IPS-15b (cell line): ENCODE measurements around the gene KIAA1217.

Experiments used
- H3K27me3 ChIP-seq: one replicate; pipeline ENCODE4 v1.6.1; 2013; ENCODE audit warnings: low read length; ENCODE audit not compliant: control insufficient read depth, insufficient read depth
- H3K36me3 ChIP-seq: one replicate; pipeline ENCODE4 v1.6.1; 2013; ENCODE audit warnings: low read length; ENCODE audit not compliant: control insufficient read depth, insufficient read depth
- H3K4me1 ChIP-seq: one replicate; pipeline ENCODE4 v1.6.1; 2013; ENCODE audit warnings: mild to moderate bottlenecking, low read length; ENCODE audit not compliant: control insufficient read depth, insufficient read depth
- H3K4me3 ChIP-seq: one replicate; pipeline ENCODE4 v1.5.1; 2013; ENCODE audit warnings: low read depth, low read length
- H3K9ac ChIP-seq: one replicate; pipeline ENCODE4 v1.6.1; 2013; ENCODE audit warnings: low read depth, mild to moderate bottlenecking, low read length
- H3K9me3 ChIP-seq: one replicate; pipeline ENCODE4 v1.6.1; 2013; ENCODE audit warnings: mild to moderate bottlenecking, low read length; ENCODE audit not compliant: control insufficient read depth, insufficient read depth

Gene KIAA1217, protein sequence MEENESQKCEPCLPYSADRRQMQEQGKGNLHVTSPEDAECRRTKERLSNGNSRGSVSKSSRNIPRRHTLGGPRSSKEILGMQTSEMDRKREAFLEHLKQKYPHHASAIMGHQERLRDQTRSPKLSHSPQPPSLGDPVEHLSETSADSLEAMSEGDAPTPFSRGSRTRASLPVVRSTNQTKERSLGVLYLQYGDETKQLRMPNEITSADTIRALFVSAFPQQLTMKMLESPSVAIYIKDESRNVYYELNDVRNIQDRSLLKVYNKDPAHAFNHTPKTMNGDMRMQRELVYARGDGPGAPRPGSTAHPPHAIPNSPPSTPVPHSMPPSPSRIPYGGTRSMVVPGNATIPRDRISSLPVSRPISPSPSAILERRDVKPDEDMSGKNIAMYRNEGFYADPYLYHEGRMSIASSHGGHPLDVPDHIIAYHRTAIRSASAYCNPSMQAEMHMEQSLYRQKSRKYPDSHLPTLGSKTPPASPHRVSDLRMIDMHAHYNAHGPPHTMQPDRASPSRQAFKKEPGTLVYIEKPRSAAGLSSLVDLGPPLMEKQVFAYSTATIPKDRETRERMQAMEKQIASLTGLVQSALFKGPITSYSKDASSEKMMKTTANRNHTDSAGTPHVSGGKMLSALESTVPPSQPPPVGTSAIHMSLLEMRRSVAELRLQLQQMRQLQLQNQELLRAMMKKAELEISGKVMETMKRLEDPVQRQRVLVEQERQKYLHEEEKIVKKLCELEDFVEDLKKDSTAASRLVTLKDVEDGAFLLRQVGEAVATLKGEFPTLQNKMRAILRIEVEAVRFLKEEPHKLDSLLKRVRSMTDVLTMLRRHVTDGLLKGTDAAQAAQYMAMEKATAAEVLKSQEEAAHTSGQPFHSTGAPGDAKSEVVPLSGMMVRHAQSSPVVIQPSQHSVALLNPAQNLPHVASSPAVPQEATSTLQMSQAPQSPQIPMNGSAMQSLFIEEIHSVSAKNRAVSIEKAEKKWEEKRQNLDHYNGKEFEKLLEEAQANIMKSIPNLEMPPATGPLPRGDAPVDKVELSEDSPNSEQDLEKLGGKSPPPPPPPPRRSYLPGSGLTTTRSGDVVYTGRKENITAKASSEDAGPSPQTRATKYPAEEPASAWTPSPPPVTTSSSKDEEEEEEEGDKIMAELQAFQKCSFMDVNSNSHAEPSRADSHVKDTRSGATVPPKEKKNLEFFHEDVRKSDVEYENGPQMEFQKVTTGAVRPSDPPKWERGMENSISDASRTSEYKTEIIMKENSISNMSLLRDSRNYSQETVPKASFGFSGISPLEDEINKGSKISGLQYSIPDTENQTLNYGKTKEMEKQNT (N-terminal part only)

GRCh38 chr10:24208661-24209431 is at the start of gene KIAA1217:
Gene KIAA1217 (plus strand): TSS chr10:24209138. CDS start chr10:24209194, 56 bp downstream.
- Histone ChIP-seq H3K9ac (peak within 1 kb of the TSS; percentile 74), H3K36me3 (peaks cover 2% of the 10 kb centered on the region), H3K4me3 (peak within 1 kb of the TSS; percentile 74), H3K4me1 (peaks cover 36% of the 10 kb centered on the region), H3K27me3 (no peaks in the 10 kb centered on the region), H3K9me3 (no peaks in the 10 kb centered on the region)

- no peaks in the 10 kb centered on the region for H3K27me3 ChIP-seq
- H3K9me3 ChIP-seq: no peaks in the 10 kb centered on the region
- no peaks in the 10 kb centered on the region for H3K4me1 ChIP-seq
- H3K36me3 ChIP-seq: no peaks in the 10 kb centered on the region
- H3K4me3 ChIP-seq: no peak overlapping the region
- H3K9ac ChIP-seq: no peak overlapping the region
These were observed 46.5 kb upstream of the KIAA1217 start for GRCh38 chr10:24162206-24162985.

- no peak overlapping the region for H3K9ac ChIP-seq
- H3K9me3 ChIP-seq: no peaks in the 10 kb centered on the region
- no peaks in the 10 kb centered on the region for H3K4me1 ChIP-seq
- H3K27me3 ChIP-seq: no peaks in the 10 kb centered on the region
- no peaks in the 10 kb centered on the region for H3K36me3 ChIP-seq
- no peak overlapping the region for H3K4me3 ChIP-seq
These were observed 45.5 kb upstream of the KIAA1217 start for GRCh38 chr10:24163485-24163884.

DNA sequence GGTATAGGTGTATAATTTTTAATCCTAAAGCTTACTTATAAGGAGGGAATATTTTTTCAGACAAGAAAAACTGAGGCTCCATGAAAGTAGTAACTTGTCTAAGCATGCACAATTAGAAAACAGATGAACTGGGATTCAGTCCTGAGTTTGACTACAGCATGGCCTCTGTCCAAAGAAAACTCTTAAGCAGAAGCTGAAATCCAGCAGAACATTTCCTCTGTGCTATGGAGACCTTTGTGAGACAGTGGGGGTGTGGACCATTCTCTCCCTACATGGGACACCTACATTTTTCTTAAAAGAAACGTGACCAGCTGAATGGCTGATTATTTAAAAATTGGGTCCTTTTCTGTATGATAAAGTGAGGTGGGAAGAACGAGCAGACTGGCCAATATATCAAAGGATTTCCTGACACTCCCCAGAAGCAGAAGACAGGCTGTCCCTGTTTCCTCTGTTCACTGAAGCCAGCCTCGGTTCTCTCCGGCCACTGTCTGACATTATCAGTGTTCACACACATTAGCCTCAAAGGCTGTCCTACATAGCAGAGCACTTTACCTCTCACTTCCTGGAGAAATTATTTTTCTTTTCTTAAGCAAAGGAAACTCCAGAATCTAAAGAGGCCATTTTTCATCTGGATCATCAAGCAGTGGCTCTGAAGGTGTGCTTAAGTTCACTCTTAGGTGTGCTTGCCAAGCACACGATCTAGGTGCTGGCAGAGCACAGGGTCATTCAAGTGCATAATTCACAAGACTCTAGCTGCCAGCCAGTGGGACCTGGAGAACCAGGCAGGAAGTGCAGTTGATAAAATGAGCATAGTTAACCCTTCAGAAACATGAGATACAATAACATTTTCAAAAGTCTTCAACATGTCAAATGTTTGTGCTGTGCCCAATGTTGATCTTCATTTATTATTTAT is 40.4 kb upstream of the KIAA1217 start:
- no peak overlapping the region for H3K9ac ChIP-seq
- no peaks in the 10 kb centered on the region for H3K36me3 ChIP-seq
- H3K27me3 ChIP-seq: no peaks in the 10 kb centered on the region
- no peaks in the 10 kb centered on the region for H3K4me1 ChIP-seq
- no peak overlapping the region for H3K4me3 ChIP-seq
- no peaks in the 10 kb centered on the region for H3K9me3 ChIP-seq

DNA sequence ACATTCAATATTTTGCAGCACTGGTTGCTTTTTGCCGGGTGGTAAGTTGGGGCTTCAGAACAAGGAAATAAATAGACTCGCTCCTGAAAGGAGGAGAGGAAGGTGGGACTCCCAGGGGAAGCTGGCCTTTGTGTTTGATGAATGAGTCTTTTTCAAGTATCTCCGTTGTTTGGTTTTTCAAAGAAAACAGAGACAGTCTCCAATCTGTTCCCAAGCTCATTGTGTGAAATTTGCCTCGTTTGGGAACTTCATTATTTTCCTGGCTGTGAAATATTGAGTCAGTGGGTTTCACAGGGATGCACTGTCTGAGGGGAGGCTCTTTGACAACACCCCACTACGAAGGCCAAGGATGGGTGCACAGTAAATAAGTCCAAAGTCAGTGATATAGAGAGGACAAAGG is 38.7 kb upstream of the KIAA1217 start:
- no peaks in the 10 kb centered on the region for H3K36me3 ChIP-seq
- no peak overlapping the region for H3K9ac ChIP-seq
- H3K4me1 ChIP-seq: no peaks in the 10 kb centered on the region
- no peaks in the 10 kb centered on the region for H3K9me3 ChIP-seq
- no peaks in the 10 kb centered on the region for H3K27me3 ChIP-seq
- H3K4me3 ChIP-seq: no peak overlapping the region

DNA sequence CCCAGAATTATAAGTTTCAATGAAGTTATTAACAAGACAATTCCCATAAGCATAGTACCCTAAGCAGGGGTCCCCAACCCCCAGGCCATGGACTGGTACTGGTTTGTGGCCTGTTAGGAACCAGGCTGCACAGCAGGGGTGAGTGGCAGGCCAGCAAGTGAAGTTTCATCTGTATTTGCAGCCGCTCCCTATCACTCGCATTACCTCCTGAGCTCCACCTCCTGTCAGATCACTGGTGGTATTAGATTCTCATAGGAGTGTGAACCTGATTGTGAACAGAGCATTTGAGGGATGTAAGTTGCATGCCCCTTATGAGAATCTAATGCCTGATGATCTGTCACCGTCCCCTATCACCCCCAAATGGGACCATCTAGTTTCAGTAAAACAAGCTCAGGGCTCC is 36.0 kb upstream of the KIAA1217 start:
- Histone ChIP-seq H3K36me3 (no peaks in the 10 kb centered on the region), H3K27me3 (no peaks in the 10 kb centered on the region), H3K9me3 (no peaks in the 10 kb centered on the region), H3K4me3 (no peak overlapping the region), H3K4me1 (no peaks in the 10 kb centered on the region), H3K9ac (no peak overlapping the region)

DNA sequence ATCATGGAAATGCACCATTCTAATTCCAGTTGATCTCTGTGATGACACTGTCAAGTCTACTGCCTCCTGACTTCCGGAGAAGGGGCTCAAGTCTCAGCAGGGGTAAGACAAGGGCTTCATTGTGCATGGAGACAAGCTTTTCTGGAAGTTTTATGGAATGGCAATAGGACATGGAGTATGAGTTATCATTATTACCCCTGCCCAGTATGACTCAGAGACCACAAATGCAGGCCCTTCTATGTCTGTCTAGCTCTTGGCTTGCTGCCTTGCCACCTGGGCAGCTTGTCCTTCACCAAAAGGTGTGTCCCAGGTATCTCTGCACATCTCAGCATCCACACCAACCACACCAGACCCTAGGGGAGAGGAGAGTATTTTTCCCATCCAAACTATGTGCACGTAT is 34.9 kb upstream of the KIAA1217 start:
- Histone ChIP-seq H3K27me3 (no peaks in the 10 kb centered on the region), H3K4me3 (no peak overlapping the region), H3K9me3 (no peaks in the 10 kb centered on the region), H3K36me3 (no peaks in the 10 kb centered on the region), H3K4me1 (no peaks in the 10 kb centered on the region), H3K9ac (no peak overlapping the region)

DNA sequence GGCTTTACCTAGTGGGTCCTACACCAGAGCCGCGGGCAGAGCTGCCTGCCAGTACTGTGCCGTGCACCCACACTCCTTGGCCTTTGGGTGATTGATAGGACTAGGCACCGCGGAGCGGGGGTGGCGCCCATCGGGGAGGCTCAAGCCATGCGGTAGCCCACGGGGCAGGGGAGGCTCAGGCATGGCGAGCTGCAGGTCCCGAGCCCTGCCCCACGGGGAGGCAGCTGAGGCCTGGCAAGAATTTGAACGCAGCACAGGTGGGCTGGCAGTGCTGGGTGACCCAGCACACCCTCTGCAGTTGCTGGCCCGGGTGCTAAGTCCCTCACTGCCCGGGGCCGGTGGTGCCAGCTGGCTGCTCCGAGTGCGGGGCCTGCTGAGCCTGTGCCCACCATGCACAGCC is 32.3 kb upstream of the KIAA1217 start:
- Histone ChIP-seq H3K9me3 (no peaks in the 10 kb centered on the region), H3K4me3 (no peak overlapping the region), H3K4me1 (no peaks in the 10 kb centered on the region), H3K27me3 (no peaks in the 10 kb centered on the region), H3K36me3 (no peaks in the 10 kb centered on the region), H3K9ac (no peak overlapping the region)

- Histone ChIP-seq H3K27me3 (no peaks in the 10 kb centered on the region), H3K4me1 (no peaks in the 10 kb centered on the region), H3K36me3 (no peaks in the 10 kb centered on the region), H3K9ac (no peak overlapping the region), H3K9me3 (no peaks in the 10 kb centered on the region), H3K4me3 (no peak overlapping the region)
These were observed 31.3 kb upstream of the KIAA1217 start for GRCh38 chr10:24177636-24178035.

DNA sequence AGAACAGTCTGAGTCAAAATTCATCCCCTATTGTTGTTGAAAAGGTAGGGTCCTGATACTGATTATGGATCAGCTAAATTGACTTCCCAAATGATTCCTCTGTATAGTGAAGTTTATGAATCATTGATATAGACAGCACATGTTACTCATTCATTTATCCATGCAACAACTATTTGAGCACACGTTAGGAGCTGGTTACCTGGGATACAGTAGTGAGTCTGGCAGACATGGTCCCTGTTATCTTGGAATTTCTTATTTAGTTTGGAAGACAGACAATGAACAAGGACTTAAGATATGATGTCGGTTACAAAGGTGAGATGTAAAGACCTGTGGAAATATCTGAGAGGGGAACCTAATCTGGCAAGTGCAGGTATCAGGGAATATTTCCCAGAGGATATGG is 28.0 kb upstream of the KIAA1217 start:
- no peaks in the 10 kb centered on the region for H3K9me3 ChIP-seq
- H3K4me3 ChIP-seq: no peak overlapping the region
- H3K4me1 ChIP-seq: no peaks in the 10 kb centered on the region
- no peaks in the 10 kb centered on the region for H3K27me3 ChIP-seq
- no peak overlapping the region for H3K9ac ChIP-seq
- no peaks in the 10 kb centered on the region for H3K36me3 ChIP-seq
